Activated gamma-delta T cell treated with Interleukin-2 at 50 U/mL for 16 hours (primary cell): ENCODE data around the gene CRX.
A peak's percentile ranks its signal among the peaks of the same experiment; 100 is the strongest.
"Not testable (repeated sequence)": the region's sequence is repeated elsewhere in the genome, so short reads cannot be mapped to it uniquely, and the experiment has no call there.

Experiments used
- DNase-seq: peaks from one replicate; pipeline ENCODE4 v3.0.0-alpha.2; 2020

Gene CRX

DNA sequence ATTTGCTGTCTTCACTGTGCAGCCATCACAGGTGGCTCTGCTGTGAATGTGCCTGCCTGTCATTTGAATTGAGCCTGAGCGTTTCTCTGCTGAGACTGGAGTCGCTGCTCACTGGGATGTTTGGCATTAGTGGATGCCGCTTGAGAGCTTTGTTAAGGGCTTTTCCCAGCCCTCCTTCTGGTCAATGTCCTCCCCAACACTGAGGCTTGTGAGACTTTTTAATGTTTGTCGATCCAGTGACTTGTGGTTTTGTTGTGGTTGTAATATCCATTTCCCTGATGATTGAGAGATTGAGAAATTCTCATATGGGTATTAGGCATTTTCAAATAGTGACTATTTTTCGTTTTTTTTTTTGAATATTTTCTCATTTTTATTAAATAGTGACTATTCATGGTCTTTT is 39.9 kb downstream of the CRX start:
- DNase-seq, result no peak

- DNase-seq, result peak; percentile 86
Observed at GRCh38 chr19:47863514-47863936, 41.8 kb downstream of the CRX start.

DNA sequence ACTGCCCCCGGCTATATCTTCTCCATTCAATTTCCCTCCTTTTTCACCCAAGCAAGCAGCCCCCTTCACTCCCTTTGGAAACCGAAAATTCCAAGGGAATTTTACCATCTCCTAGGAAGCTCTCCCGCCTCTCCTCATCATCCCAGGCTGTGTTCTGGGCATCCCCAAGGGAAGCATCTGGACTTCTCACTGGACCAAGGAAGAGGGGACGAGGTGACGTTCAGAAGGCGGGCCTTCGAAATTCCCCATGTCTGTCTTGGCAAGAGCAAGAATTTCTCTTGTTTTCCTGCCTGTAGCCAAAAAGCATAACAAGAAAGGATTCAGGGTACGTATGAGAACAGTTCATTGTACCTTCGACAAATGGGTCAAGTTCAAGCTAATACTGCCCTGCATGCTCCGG is 43.4 kb downstream of the CRX start:
- DNase-seq, result no peak

- DNase-seq, result no peak
Observed at GRCh38 chr19:47878906-47879305, 57.2 kb downstream of the CRX start.

DNA sequence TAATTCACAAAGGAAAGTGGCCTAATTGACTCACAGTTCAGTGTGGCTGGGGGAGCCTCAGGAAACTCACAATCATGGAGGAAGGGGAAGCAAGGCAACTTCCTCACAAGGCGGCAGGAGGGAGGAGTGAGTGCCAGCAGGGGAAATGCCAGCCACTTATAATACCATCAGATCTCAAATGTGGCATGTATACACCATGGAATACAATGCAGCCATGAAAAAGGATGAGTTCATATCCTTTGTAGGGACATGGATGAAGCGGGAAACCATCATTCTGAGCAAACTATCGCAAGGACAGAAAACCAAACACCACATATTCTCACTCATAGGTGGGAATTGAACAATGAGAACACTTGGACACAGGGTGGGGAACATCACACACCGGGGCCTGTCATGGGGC is 57.6 kb downstream of the CRX start:
- DNase-seq, result not testable (repeated sequence)

GRCh38 chr19:47881757-47882156 is 60.0 kb downstream of the CRX start:
- no peak for DNase-seq

- DNase-seq, result no peak
Observed at GRCh38 chr19:47882890-47883289, 61.2 kb downstream of the CRX start.

- no peak for DNase-seq
Observed at GRCh38 chr19:47885067-47885463, 63.3 kb downstream of the CRX start.

GRCh38 chr19:47886010-47886559 is 64.3 kb downstream of the CRX start, which contains the start of gene SULT2A1:
SULT2A1 (minus strand) TSS chr19:47886315; CDS start chr19:47886257, 58 bp downstream.
- DNase-seq, result no peak

- no peak for DNase-seq
Observed at GRCh38 chr19:47890865-47891621, 69.3 kb downstream of the CRX start.

- no peak for DNase-seq
Observed at GRCh38 chr19:47891622-47891922, 69.8 kb downstream of the CRX start.

- no peak for DNase-seq
Observed at GRCh38 chr19:47891923-47892666, 70.4 kb downstream of the CRX start.
